PC-3 (cell line): ENCODE results near the gene PLXNA2. TPM values are rescaled to one million over a fixed set of nuclear protein-coding genes. Genes with fewer than 3 reads are reported as not detected.

Experiments used
- ATAC-seq: fragments of 200-7000 bp; cut with Tn5 transposase; 2 replicates; pipeline ENCODE4 v1.9.1; 2020; ENCODE audit warnings: mild to moderate bottlenecking, moderate library complexity
- BruUV-seq: library from RNA; stranded (reverse); fragments of 400-500 nt; replicated peaks from 2 replicates; lab custom pipeline; 2021; lab: Mats Ljungman, UMichigan
- CTCF ChIA-PET: fragments of 300-600 bp; sonication (Branson Sonifier 250); formaldehyde crosslinking; loops from one replicate; lab custom pipeline; 2022; ENCODE audit warnings: antibody characterized with exemption; lab: Charles Lee
- POLR2A ChIA-PET: fragments of 300-600 bp; sonication (Branson Sonifier 250); formaldehyde crosslinking; loops from one replicate; lab custom pipeline; 2022; ENCODE audit warnings: antibody characterized with exemption; ENCODE audit not compliant: unreplicated experiment; lab: Charles Lee
- DNase-seq: peaks from one replicate; pipeline ENCODE4 v3.0.0-alpha.2; 2015
- H2AFZ ChIP-seq: fragments of 300-600 bp; sonication (generic); 2 replicates; pipeline ENCODE4 v1.6.0; 2016; ENCODE audit warnings: antibody characterized with exemption, low read length
- H3F3A ChIP-seq: fragments of 300-600 bp; sonication (generic); one replicate; pipeline ENCODE4 v1.6.0; 2017; ENCODE audit warnings: antibody characterized with exemption, low read length, control low read depth, mild to moderate bottlenecking; ENCODE audit not compliant: unreplicated experiment
- H3K27ac ChIP-seq: fragments of 300-600 bp; sonication (generic); 2 replicates; pipeline ENCODE4 v1.5.1; 2016; ENCODE audit warnings: mild to moderate bottlenecking, low read length
- H3K27me3 ChIP-seq: fragments of 300-600 bp; sonication (generic); 2 replicates; pipeline ENCODE4 v1.6.1; 2016; ENCODE audit warnings: low read length, mixed read lengths
- H3K36me3 ChIP-seq: fragments of 300-600 bp; sonication (generic); 2 replicates; pipeline ENCODE4 v1.6.1; 2016; ENCODE audit warnings: low read depth, mixed run types, low read length, mixed read lengths
- H3K4me1 ChIP-seq: fragments of 300-600 bp; sonication (generic); 2 replicates; pipeline ENCODE4 v1.5.1; 2016; ENCODE audit warnings: low read length; ENCODE audit not compliant: insufficient read depth
- H3K4me2 ChIP-seq: fragments of 300-600 bp; sonication (generic); 2 replicates; pipeline ENCODE4 v1.6.0; 2016; ENCODE audit warnings: low read length
- H3K4me3 ChIP-seq: fragments of 300-600 bp; sonication (generic); 2 replicates; pipeline ENCODE4 v1.5.1; 2016; ENCODE audit warnings: mild to moderate bottlenecking, low read length, mixed read lengths
- H3K79me2 ChIP-seq: fragments of 300-600 bp; sonication (generic); 2 replicates; pipeline ENCODE4 v1.6.1; 2017; ENCODE audit warnings: low read length, mixed read lengths
- H3K9ac ChIP-seq: fragments of 300-600 bp; sonication (generic); 2 replicates; pipeline ENCODE4 v1.6.0; 2016; ENCODE audit warnings: mild to moderate bottlenecking, low read length
- H3K9me2 ChIP-seq: fragments of 300-600 bp; sonication (generic); replicated peaks from 2 replicates; pipeline ENCODE4 v1.6.1; 2016; ENCODE audit warnings: mixed run types, low read length, mixed read lengths
- H3K9me3 ChIP-seq: fragments of 300-600 bp; sonication (generic); 2 replicates; pipeline ENCODE4 v1.6.1; 2016; ENCODE audit warnings: low read length, mixed read lengths
- H4K20me1 ChIP-seq: fragments of 300-600 bp; sonication (generic); 2 replicates; pipeline ENCODE4 v1.6.1; 2016; ENCODE audit warnings: low read length, mixed read lengths
- CTCF ChIP-seq: fragments of 300-600 bp; sonication (generic); conservative IDR thresholded peaks from 2 replicates; pipeline ENCODE4 v1.5.1; 2017; ENCODE audit warnings: antibody characterized with exemption, low read depth, mild to moderate bottlenecking, low read length
- EZH2 ChIP-seq: fragments of 300-600 bp; sonication (generic); IDR thresholded peaks from one replicate; pipeline ENCODE4 v1.6.1; 2017; ENCODE audit warnings: antibody characterized with exemption, mild to moderate bottlenecking, low read length; ENCODE audit not compliant: unreplicated experiment
- EZH2phosphoT487 ChIP-seq: fragments of 300-600 bp; sonication (generic); IDR thresholded peaks from 2 replicates; pipeline ENCODE4 v1.6.1; 2018; ENCODE audit warnings: mild to moderate bottlenecking, antibody characterized with exemption, low read length, borderline replicate concordance
- intact Hi-C: fragments of 100-400 bp; cut with micrococcal nuclease; formaldehyde crosslinking; loops from 2 replicates; pipeline ENCODE4 v1.9.0; 2023
- total RNA-seq: library from RNA; depleted of rRNA; stranded (reverse); fragments of >200 nt; gene quantifications from 2 replicates; pipeline ENCODE4 v1.2.3, GENCODE V29; 2014

The PLXNA2 gene
- total RNA-seq, 1 experiment from 2014 or later = 16.2 TPM

DNA sequence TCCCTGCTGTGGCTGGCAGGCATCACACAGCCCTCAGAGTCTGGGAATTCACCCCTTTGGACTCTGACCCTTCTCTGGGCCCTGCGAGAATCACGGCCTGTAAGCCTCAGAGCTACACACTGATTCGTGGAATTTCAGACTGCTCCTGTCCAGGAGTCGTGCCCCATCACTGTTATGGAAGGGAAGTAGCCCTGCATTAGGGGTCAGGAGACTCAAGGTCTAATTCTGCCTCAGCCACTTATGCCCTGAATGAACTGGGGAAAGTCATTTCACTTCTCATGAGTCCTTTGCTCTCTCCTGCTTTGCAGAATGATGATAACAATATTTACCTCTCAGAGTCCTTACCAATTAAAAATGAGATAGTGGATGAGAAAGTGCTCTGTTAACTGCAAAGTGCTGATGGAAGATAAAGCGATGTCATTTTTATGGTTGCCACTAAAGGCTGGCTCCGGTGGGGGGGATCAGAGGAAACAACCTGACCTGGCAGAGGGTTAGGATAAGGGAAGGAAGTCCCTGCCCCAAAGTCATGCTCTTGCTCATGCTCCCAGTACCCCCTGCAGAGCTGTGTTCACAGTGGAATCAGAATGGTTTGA is 184.7 kb downstream of the PLXNA2 start:
- ATAC-seq (no peak), DNase-seq (no peak)
- no peaks in the 10 kb centered on the region for H3K9me2 ChIP-seq
- CTCF ChIA-PET = no interaction called here
- H3K4me1 ChIP-seq = no peaks in the 10 kb centered on the region
- H3K79me2 ChIP-seq = no peaks in the 10 kb centered on the region
- H3K9ac ChIP-seq = no peak overlapping the region
- no peaks in the 10 kb centered on the region for H3F3A ChIP-seq
- TF ChIP-seq CTCF = no peak
- no peak for TF ChIP-seq EZH2
- no peak for TF ChIP-seq EZH2phosphoT487
- no peak overlapping the region for H2AFZ ChIP-seq
- H3K9me3 ChIP-seq = no peaks in the 10 kb centered on the region
- no peak overlapping the region for H3K4me3 ChIP-seq
- intact Hi-C loops = no loop called here
- POLR2A ChIA-PET = no interaction called here
- H3K4me2 ChIP-seq = no peak overlapping the region
- BruUV-seq = no TSS peak
- H3K36me3 ChIP-seq = no peaks in the 10 kb centered on the region
- no peaks in the 10 kb centered on the region for H3K27me3 ChIP-seq
- no peak overlapping the region for H3K27ac ChIP-seq
- no peaks in the 10 kb centered on the region for H4K20me1 ChIP-seq

GRCh38 chr1:208058756-208059155 is 185.4 kb downstream of the PLXNA2 start:
- Histone ChIP-seq H3K4me1 (no peaks in the 10 kb centered on the region), H3K9me2 (no peaks in the 10 kb centered on the region), H3K27me3 (no peaks in the 10 kb centered on the region), H3K4me2 (no peak overlapping the region), H3K4me3 (no peak overlapping the region), H3K36me3 (no peaks in the 10 kb centered on the region), H2AFZ (no peak overlapping the region), H3K27ac (no peak overlapping the region), H4K20me1 (no peaks in the 10 kb centered on the region), H3K79me2 (no peaks in the 10 kb centered on the region), H3F3A (no peaks in the 10 kb centered on the region), H3K9ac (no peak overlapping the region), H3K9me3 (no peaks in the 10 kb centered on the region)
- intact Hi-C loops = no loop called here
- no peak for TF ChIP-seq EZH2phosphoT487
- TF ChIP-seq CTCF = no peak
- no peak for TF ChIP-seq EZH2
- POLR2A ChIA-PET = no interaction called here
- ATAC-seq (no peak), DNase-seq (no peak)
- CTCF ChIA-PET = no interaction called here
- BruUV-seq = no TSS peak

- intact Hi-C loops = no loop called here
- no TSS peak for BruUV-seq
- CTCF ChIA-PET = no interaction called here
These were observed 185.9 kb downstream of the PLXNA2 start for GRCh38 chr1:208058267-208058666.

More at GRCh38 chr1:208058267-208058666, 185.9 kb downstream of the PLXNA2 start:
- no peaks in the 10 kb centered on the region for H3K36me3 ChIP-seq
- no peaks in the 10 kb centered on the region for H3K9me2 ChIP-seq
- H3K4me1 ChIP-seq = no peaks in the 10 kb centered on the region
- no peaks in the 10 kb centered on the region for H4K20me1 ChIP-seq
- H3K9ac ChIP-seq = no peak overlapping the region
- H3F3A ChIP-seq = no peaks in the 10 kb centered on the region
- ATAC-seq = no peak
- no peaks in the 10 kb centered on the region for H3K79me2 ChIP-seq
- POLR2A ChIA-PET = no interaction called here
- no peak overlapping the region for H3K4me2 ChIP-seq
- H3K27me3 ChIP-seq = no peaks in the 10 kb centered on the region
- no peak overlapping the region for H3K27ac ChIP-seq
- no peak overlapping the region for H2AFZ ChIP-seq
- no peak overlapping the region for H3K4me3 ChIP-seq
- TF ChIP-seq EZH2 (no peak), CTCF (no peak), EZH2phosphoT487 (no peak)
- DNase-seq = no peak
- H3K9me3 ChIP-seq = no peaks in the 10 kb centered on the region
